Left ventricle myocardium superior (tissue), 1 donor: ENCODE results near the gene GRXCR1. TPM values are rescaled to one million over a fixed set of nuclear protein-coding genes. Genes with fewer than 3 reads are reported as not detected.

Experiments used
- ATAC-seq: fragments of 200-7000 bp; cut with Tn5 transposase; one replicate; pipeline ENCODE4 v1.9.1; 2020; ENCODE audit warnings: mild to moderate bottlenecking, moderate library complexity
- DNase-seq: peaks from one replicate; pipeline ENCODE4 v3.0.0-alpha.2; 2020
- intact Hi-C: fragments of 100-400 bp; cut with micrococcal nuclease; formaldehyde crosslinking; loops from one replicate; pipeline ENCODE4 v1.11.0; 2022
- total RNA-seq: library from RNA; stranded (reverse); fragmentation: NEBNext Ultra II Directional; extraction: Animal tissue kit (Norgen Biotek cat#: 25700); gene quantifications from one replicate; pipeline ENCODE4 v1.2.1, GENCODE V29; 2021
- donor health status: DM: no; HTN: yes; CAD: no; lungs with severe emphysema.

Gene GRXCR1
- total RNA-seq, 1 donor from 2014 or later = not detected

GRCh38 chr4:42923431-42923830 is 30.9 kb downstream of the GRXCR1 start:
- DNase-seq (no peak), ATAC-seq (no peak)
- intact Hi-C loops = no loop called here

GRCh38 chr4:42925921-42926320 is 33.4 kb downstream of the GRXCR1 start:
- intact Hi-C loops = no loop called here
- ATAC-seq (no peak), DNase-seq (no peak)

DNA sequence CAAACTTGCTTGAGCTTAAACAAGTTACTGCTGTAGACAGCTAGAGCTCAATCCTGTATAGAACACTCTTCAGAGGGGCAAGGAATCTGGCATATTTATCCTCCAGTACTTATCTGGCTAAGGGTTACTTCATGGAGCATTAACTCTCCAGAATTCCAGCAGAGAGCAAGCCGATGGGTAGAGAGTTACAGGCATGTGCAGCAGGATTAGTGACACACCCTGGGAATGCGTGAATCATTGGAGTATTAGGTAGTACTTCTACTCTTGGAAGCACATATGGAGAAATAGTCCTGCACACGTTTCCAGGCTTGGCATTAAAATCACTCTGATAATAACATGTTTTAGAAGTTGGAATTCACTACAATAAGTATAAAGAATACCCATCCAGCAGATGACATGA is 35.4 kb downstream of the GRXCR1 start:
- intact Hi-C loops = no loop called here
- ATAC-seq = no peak

DNA sequence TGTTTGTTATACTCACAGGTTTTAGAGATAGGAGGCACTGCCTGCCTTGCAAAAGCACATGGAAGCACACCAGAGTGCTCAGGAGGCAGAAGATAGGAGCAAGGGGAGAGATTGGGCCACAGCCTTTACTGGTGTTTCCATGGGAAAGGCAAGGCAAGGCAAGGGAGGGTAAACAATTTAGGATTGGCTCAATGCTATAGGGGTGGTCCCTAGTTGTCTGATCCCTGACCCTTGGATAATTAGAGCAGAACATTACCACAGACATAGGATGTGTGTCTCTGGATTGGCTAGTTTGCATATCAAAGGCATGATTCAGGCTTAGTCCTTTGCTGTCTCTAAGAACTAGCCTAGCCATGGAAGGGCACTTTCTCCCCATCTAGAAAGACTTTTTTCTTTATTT is 36.1 kb downstream of the GRXCR1 start:
- intact Hi-C loops = no loop called here
- DNase-seq (no peak), ATAC-seq (no peak)

More for the DNA sequence above, 35.4 kb downstream of the GRXCR1 start:
- no peak for DNase-seq

- DNase-seq (no peak), ATAC-seq (no peak)
- intact Hi-C loops = no loop called here
These were observed 49.7 kb downstream of the GRXCR1 start for GRCh38 chr4:42942216-42942615.

DNA sequence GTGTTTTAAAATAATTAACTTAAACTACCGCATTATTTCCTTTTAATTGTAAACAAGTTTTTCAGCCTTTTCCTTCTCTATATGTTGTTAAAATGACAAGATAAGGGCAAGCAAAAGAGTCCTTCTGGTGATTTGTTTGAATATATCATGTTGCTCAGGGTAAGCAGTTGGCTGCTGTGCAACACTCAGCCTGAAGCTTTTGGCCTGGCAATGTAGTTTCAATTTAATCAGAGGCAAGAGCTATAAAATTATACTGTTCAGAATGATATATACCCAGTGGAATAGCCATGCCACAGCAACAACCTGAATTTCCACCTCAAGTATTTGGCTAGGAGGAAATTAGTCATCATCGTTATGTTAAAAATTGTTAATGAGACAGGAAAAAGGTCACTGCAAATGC is 53.4 kb downstream of the GRXCR1 start:
- no peak for ATAC-seq
- intact Hi-C loops = no loop called here

DNA sequence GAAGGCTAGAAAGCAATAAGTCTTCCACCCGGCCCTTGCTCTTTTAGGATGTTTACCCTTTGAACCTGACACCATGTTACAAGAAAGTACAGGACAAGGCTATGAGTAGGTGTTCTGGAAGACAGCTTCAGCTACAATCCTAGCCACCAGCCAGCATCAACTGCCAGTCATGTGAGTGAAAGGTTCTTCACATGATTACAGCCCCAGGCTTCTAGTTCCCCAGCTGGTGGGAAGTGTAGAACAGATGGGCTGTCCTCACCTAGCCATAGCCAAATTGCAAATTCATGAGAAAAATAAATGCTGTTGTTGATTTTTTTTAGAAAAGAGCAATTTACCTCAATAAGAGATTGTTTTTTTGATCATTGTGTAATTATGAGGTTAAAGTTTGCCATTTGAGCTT is 60.8 kb downstream of the GRXCR1 start:
- ATAC-seq = no peak
- intact Hi-C loops = no loop called here

More for the DNA sequence above, 53.4 kb downstream of the GRXCR1 start:
- no peak for DNase-seq

DNA sequence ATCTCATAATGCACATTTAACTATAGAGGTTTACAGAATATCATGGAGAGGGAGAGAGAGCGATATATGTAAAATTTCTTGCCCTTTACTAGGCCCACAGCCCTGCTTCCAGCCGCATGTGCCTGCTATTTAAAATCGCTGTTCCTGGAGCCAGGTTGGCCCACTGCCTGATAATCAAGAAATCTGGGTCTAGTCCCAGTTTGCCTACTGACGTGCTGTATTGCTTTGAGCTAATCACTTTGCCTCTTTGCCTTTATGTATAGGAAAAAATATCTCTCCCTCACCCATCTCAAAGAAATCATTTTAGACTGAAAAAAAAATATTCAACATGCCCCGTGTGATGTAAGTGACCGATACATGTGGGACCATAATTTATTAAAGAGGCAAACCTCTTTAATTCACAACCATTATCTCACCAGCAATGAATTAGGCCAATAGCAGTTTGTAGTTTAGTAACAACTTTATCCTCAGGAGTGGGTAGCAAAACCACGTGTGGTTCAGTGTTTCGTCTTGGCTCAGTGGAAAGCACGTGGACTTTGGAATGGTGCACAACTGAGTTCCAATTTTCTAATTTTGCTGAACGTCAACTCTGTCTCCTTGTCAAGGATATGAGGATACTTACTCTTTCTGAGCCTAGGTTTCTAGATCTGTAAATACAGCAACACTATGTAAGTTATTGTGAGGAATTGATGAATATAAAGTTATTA is 62.6 kb downstream of the GRXCR1 start:
- ATAC-seq (peak; percentile 66), DNase-seq (peak; percentile 41)
- intact Hi-C loops = no loop called here

More for the DNA sequence above, 60.8 kb downstream of the GRXCR1 start:
- no peak for DNase-seq

DNA sequence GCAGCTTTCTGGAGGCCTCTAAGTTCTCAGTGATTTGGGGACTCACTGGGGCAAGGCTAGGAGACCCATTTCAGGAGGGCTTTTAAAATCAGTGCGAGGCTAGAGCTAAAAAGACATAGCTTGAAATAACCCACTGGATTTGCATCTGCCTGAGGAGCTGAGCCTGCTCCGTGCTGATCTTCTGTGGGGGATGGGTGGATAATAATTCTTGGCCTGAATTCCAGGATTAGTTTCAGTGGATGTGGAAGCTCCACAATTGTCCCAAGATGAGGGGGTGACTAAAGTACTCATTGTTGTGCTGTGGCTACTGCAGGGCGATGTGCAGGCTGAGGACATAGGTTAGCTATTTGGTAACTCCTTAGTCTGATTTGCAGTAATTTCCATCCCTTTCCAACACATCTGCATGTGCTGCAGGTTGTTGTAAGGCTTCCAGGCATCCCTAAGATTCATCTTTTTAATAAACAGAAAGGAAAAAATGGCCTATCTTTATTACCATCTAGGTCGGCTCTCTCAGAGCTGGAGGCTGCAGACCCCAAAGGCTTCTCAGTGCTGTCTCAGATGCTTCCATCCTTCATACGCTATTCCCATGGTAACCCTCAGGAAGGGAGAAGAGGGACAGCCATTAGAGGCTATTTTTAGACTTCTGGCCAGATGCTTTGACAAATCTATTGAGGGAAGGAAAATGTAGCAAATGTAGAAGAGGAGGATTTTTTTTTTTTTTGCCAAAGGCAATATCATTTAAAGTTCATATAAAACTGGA is 63.4 kb downstream of the GRXCR1 start:
- ATAC-seq = no peak

DNA sequence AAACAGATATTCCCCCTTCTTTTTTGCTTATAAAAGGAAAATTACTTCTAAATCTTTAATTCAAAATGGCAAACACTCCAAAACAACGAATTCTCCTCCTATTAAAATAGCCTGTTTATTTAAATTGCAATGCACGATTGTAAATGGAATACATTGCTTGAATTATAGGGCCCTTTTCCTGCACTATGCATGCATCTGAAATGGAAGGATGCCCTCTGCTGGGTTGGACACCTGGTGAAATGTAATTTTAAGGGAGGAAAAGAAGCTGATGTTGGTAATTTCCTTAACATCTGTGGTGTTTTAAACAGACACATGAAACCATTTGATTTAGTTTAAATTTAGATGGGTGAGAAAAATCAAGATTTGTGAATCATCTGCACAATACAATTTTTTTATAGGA is 72.8 kb downstream of the GRXCR1 start:
- intact Hi-C loops = no loop called here
- DNase-seq = no peak

More for the DNA sequence above, 63.4 kb downstream of the GRXCR1 start:
- DNase-seq = no peak
- intact Hi-C loops = no loop called here

DNA sequence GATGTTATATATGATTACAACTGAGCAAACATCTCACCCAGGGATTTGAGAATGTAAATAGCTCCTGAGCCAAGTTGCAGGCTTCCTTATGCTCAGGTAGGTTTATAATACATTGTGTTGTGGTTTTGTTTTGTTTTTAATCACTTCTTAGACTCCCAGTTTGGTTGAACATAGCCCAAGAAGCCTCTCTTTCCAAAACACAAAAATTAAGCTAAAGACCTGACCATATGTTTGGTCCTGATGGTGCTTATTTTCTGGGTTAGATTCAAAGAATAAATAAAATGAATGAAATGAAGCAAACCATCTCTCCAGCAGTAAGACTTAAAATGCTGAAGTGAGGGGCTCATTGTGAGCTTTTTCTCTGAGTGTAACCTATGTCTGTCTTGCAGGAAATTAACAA is 93.5 kb downstream of the GRXCR1 start:
- no peak for DNase-seq
- ATAC-seq = no peak
- intact Hi-C loops = no loop called here

More for the DNA sequence above, 72.8 kb downstream of the GRXCR1 start:
- no peak for ATAC-seq

DNA sequence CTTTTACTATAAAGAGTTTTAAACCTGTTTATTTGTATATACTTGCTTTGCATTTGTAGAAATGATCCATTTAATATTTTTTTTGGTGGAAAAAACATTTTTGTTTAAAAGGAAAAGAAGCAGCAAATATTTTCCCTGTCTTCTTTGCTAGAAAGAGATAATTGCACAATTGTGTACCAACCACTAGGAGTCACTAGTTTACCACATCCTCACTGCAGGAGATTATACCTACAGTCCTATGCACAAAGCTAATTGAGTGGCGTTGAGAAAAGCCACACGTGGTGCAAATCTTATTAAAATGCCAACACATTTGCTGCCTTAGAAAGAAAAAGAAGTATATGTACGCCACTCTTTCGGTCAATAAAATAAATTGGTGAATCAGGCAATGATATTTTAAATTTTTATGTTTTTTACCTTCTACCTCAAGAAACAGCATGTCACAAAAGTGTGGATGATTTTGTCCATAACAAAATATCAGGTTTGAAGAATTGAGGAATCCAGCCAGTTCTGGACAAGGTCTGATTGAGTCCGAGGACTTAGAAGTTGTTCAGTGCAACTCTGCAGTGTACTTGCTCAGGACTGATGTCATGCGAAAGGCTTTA is 102.9 kb downstream of the GRXCR1 start:
- intact Hi-C loops = no loop called here
- no peak for ATAC-seq
- no peak for DNase-seq

DNA sequence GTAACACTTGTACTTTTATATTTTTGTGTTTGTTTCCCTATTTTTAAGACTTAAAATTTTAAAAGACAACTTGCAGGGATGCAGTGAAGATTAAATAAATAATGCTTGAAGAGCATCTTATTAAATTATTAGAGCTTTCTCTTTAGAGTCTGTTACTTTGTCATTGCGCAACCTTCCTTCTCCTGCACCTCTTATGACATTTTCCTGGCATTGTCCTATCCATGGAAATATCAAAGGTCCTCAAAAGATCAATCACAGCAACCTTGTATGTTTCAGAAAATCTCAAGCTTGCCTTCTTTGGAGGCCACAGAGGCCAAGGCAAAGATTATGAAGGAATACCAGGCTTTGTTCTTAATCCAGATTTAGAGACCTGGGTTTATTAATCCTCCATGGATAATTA is 116.3 kb downstream of the GRXCR1 start:
- ATAC-seq (no peak), DNase-seq (no peak)
- intact Hi-C loops = no loop called here

- DNase-seq (no peak), ATAC-seq (no peak)
- intact Hi-C loops = no loop called here
These were observed 121.7 kb downstream of the GRXCR1 start for GRCh38 chr4:43014256-43014655.

GRCh38 chr4:43041632-43042031 is 149.1 kb downstream of the GRXCR1 start:
- intact Hi-C loops = no loop called here
- ATAC-seq (no peak), DNase-seq (no peak)

GRCh38 chr4:43047058-43047457 is 154.5 kb downstream of the GRXCR1 start:
- ATAC-seq (no peak), DNase-seq (no peak)
- intact Hi-C loops = no loop called here

DNA sequence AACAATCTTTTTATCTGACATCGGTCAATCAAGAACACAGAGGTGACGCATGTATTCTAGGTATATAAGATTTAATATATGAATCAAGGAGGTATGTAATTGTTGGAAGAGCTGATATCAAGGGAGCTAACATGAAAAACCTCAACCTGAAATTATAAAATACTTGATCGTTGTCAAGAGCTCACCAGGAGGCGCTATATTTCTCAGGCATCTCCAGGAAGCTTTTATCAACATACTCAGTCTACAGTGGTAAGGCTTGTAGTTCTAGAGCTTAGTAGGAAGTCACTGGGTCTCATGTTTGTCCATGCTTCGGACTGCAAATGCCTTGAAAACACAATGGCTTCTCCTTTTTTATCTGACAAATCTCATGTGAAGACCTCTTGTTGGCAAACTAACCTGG is 156.1 kb downstream of the GRXCR1 start:
- intact Hi-C loops = no loop called here
- DNase-seq (no peak), ATAC-seq (no peak)

DNA sequence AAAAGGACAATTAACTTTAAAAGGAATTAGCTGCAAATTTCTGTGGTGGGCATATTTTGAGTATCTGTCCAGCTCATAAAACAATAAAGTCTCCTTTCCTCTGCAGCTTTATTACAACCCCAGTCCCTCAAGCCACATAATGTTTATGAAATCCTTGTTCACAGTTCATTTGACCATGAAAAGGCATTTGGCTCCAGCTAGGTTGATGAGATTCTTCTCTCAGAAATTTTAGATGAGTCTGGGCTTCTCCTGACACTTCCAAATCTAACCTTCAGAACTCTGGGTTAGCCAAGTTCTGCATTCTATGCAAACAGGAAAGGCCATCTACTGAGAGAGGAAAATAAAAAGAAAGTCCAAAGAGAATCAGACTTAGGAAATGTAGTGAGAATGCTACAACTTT is 156.8 kb downstream of the GRXCR1 start:
- DNase-seq (no peak), ATAC-seq (no peak)
- intact Hi-C loops = no loop called here

GRCh38 chr4:43066415-43066814 is 173.9 kb downstream of the GRXCR1 start:
- DNase-seq = no peak
- intact Hi-C loops = no loop called here
- no peak for ATAC-seq

DNA sequence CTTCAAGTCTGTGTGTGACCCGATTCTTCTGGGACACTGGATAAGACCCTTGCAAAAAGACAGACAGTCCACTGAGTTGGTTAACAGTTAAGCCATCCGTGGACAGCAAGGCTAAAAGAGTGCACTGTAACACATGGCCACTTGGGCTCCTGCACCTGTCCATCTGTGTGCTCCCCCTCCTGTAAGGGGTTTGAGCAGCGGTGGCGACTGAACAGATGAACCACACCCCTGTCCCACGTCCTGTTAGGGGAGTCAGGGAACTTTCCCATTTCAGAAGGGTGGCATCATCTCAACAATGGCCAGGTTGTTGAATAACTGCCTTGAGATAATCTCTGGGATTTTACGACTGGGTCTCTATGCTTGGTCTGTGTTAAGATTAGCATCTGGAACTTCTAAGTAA is 178.6 kb downstream of the GRXCR1 start:
- DNase-seq = no peak
- intact Hi-C loops = no loop called here
- no peak for ATAC-seq
